Bronchial epithelial cell (primary cell): ENCODE data around the gene CST7. TPM values are rescaled to one million over a fixed set of nuclear protein-coding genes. Genes with fewer than 3 reads are reported as not detected.

Experiments used
- DNase-seq: peaks from one replicate; pipeline ENCODE4 v3.0.0-alpha.2; 2010; ENCODE audit warnings: low read depth
- FAIRE-seq: peaks from 2 replicates; lab custom pipeline; 2011; peaks lifted over from hg19 to GRCh38; lab: Jason Lieb, UNC
- H3K27me3 ChIP-seq: 2 replicates; pipeline ENCODE4 v1.5.1; 2011; ENCODE audit warnings: low read length; ENCODE audit not compliant: control insufficient read depth, insufficient read depth
- H3K36me3 ChIP-seq: 2 replicates; pipeline ENCODE4 v1.5.1; 2011; ENCODE audit warnings: low read length; ENCODE audit not compliant: control insufficient read depth, insufficient read depth
- H3K4me3 ChIP-seq: 2 replicates; pipeline ENCODE4 v1.5.1; 2011; ENCODE audit warnings: mild to moderate bottlenecking, low read depth, low read length, control low read depth
- CTCF ChIP-seq: IDR thresholded peaks from 2 replicates; pipeline ENCODE4 v1.5.1; 2011; ENCODE audit warnings: mild to moderate bottlenecking, moderate library complexity, low read length, control low read depth, inconsistent platforms; ENCODE audit not compliant: insufficient read depth, severe bottlenecking
- total RNA-seq: library from RNA; depleted of rRNA; stranded (reverse); fragments of >200 nt; gene quantifications from 2 replicates; pipeline ENCODE4 v1.2.1, GENCODE V29; 2014

The CST7 gene
- total RNA-seq, 1 donor from 2014 or later, result not detected

- Histone ChIP-seq H3K27me3 (peaks cover 2% of the 10 kb centered on the region), H3K4me3 (no peak overlapping the region), H3K36me3 (no peaks in the 10 kb centered on the region)
- FAIRE-seq (no peak), DNase-seq (no peak)
- TF ChIP-seq CTCF, result no peak
These were observed 45.1 kb downstream of the CST7 start for GRCh38 chr20:24994186-24994465.

GRCh38 chr20:24994470-24995368 is 45.6 kb downstream of the CST7 start:
- H3K27me3 ChIP-seq, result peaks cover 2% of the 10 kb centered on the region
- H3K4me3 ChIP-seq, result no peak overlapping the region
- FAIRE-seq (peak; percentile 60), DNase-seq (peak; percentile 54)
- TF ChIP-seq CTCF, result peak; percentile 88
- H3K36me3 ChIP-seq, result no peaks in the 10 kb centered on the region

- no peak overlapping the region for H3K4me3 ChIP-seq
- H3K27me3 ChIP-seq, result peaks cover 2% of the 10 kb centered on the region
- no peak for FAIRE-seq
- no peak for TF ChIP-seq CTCF
- DNase-seq, result no peak
- H3K36me3 ChIP-seq, result no peaks in the 10 kb centered on the region
These were observed 46.8 kb downstream of the CST7 start for GRCh38 chr20:24995741-24996448.

GRCh38 chr20:24996449-24997377 is 47.6 kb downstream of the CST7 start:
- H3K36me3 ChIP-seq, result no peaks in the 10 kb centered on the region
- TF ChIP-seq CTCF, result no peak
- no peak for DNase-seq

GRCh38 chr20:24998121-24998520 is 49.1 kb downstream of the CST7 start:
- Histone ChIP-seq H3K27me3 (peaks cover 2% of the 10 kb centered on the region), H3K4me3 (no peak overlapping the region), H3K36me3 (no peaks in the 10 kb centered on the region)
- FAIRE-seq, result no peak
- no peak for DNase-seq
- TF ChIP-seq CTCF, result no peak

More at GRCh38 chr20:24996449-24997377, 47.6 kb downstream of the CST7 start:
- no peak for FAIRE-seq
- Histone ChIP-seq H3K4me3 (no peak overlapping the region), H3K27me3 (peaks cover 2% of the 10 kb centered on the region)
